GM21825 (cell line): ENCODE data around the gene CCNE1.
"Not testable (repeated sequence)": the region's sequence is repeated elsewhere in the genome, so short reads cannot be mapped to it uniquely, and the experiment has no call there.

Experiments
- ATAC-seq: cut with Tn5 transposase; IDR thresholded peaks from one replicate; pipeline ENCODE4 v1.9.1; 2021; ENCODE audit warnings: mild to moderate bottlenecking, moderate library complexity; ENCODE audit not compliant: unreplicated experiment

CCNE1 gene

DNA sequence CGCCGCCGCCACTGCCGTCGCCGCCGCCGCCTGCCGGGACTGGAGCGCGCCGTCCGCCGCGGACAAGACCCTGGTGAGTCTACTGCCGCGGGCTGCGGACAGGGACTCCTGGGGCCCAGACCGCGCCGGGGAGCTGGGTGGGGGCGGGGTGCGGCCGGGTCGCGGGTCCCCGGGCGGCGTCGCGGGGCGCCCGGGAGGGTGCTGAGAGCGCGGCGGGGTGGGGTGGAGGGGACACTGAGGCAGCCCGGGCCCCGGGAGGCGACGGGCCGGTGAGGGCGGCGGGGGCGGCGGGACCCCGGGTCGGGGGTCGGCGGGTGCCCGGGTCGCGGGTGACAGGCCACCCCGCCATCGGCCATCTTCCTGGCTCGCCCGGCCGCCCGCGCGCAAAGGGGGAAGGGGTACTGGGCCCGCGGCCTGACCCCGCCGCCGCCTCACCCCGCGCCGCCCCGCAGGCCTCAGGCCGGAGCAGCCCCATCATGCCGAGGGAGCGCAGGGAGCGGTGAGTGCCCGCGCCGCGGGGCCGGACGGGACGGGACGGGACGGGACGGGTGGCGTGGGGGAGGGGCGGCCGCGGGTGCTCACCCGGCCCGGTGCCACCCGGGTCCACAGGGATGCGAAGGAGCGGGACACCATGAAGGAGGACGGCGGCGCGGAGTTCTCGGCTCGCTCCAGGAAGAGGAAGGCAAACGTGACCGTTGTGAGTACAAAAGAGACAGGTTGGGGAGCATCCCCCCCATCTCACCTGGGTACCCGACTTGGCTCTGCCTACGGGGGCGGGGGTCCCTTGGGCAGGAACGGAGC is 489 bp downstream of the CCNE1 start:
- peak; percentile 11 for ATAC-seq

GRCh38 chr19:29812881-29813275 is 1.1 kb downstream of the CCNE1 start:
- ATAC-seq = no peak

DNA sequence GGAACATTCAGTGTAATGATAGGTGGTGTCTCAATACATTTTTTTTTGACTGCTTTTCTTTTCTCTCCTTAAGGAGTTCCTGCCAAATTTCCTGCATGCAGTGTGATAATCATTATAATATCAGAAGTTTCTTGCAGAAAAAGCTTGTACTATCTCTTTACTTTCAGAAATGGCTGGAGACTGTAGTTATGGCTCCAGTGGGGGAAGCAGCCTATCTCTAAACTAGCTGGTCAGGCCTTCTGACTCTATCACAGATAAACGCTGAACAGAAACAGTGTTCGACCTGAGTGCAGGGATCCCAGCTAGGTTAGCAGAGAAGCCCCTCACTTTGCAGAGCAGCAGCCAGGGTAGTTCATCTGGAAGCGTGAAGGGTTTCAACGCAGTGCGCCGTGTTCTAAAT is 1.9 kb downstream of the CCNE1 start:
- ATAC-seq = no peak

- no peak for ATAC-seq
These were observed 3.4 kb downstream of the CCNE1 start for GRCh38 chr19:29815231-29815630.

DNA sequence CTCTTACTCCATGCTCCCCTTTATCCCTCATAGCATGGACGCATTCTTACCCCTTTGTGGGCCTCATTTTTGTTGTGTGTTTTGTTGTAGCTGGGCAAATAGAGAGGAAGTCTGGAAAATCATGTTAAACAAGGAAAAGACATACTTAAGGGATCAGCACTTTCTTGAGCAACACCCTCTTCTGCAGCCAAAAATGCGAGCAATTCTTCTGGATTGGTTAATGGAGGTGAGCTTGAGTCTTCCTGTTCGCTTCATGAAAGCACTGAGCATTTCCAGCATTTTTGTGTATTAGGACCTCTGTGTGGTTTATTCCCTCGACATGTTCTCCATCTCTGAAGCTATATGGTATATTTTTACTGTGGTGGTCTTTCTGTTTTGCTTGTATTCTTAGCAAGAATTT is 5.5 kb downstream of the CCNE1 start:
- no peak for ATAC-seq

- ATAC-seq = no peak
These were observed 7.5 kb downstream of the CCNE1 start for GRCh38 chr19:29819300-29819699.

DNA sequence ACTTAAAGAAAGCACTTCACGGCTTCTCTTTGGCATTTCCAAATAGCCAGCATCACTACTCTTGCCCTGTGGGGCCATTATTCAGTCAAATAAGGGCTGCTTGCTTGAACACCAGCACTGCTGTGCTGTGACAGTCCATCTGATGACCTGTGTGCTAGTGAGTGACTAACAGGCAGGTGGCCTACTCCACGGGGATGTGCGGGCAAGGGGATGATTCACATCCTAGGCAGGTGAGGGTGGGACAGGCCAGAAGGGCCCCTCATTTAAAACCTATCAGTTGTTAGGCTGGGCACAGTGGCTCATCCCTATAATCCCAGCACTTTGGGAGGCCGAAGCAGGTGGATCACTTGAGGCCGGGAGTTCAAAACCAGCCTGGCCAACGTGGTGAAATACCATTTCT is 8.2 kb downstream of the CCNE1 start:
- no peak for ATAC-seq

DNA sequence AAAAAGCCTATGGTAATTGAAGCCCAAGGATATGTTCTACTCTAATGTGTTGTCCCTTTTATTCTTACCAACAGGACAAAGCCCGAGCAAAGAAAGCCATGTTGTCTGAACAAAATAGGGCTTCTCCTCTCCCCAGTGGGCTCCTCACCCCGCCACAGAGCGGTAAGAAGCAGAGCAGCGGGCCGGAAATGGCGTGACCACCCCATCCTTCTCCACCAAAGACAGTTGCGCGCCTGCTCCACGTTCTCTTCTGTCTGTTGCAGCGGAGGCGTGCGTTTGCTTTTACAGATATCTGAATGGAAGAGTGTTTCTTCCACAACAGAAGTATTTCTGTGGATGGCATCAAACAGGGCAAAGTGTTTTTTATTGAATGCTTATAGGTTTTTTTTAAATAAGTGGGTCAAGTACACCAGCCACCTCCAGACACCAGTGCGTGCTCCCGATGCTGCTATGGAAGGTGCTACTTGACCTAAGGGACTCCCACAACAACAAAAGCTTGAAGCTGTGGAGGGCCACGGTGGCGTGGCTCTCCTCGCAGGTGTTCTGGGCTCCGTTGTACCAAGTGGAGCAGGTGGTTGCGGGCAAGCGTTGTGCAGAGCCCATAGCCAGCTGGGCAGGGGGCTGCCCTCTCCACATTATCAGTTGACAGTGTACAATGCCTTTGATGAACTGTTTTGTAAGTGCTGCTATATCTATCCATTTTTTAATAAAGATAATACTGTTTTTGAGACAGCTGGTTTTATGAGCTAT is 12.0 kb downstream of the CCNE1 start:
- ATAC-seq = no peak

GRCh38 chr19:29825263-29825662 is 13.5 kb downstream of the CCNE1 start:
- not testable (repeated sequence) for ATAC-seq

GRCh38 chr19:29831041-29831548 is 19.3 kb downstream of the CCNE1 start:
- ATAC-seq = no peak

DNA sequence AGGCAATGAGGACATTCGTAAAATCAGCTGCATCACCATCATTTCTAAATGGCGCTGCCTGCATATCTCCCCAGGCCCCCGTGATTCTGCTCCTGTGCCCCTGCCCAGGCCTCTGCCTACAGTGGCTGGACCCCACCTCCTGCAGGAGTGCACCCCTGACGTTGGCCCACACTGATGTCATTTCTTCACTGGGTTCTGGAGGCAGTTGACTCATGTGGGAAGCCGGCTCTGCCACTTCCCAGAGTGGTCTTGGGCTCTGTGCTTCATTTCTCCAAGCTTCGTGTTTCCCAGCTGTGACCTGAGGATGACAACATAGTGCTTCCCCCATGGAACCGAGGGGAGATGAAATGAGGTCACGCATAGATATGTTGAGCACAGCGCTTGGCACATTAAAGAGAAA is 19.9 kb downstream of the CCNE1 start:
- no peak for ATAC-seq

- ATAC-seq = no peak
These were observed 21.0 kb downstream of the CCNE1 start for GRCh38 chr19:29832801-29833200.

GRCh38 chr19:29833614-29834261 is 21.9 kb downstream of the CCNE1 start:
- no peak for ATAC-seq

- no peak for ATAC-seq
These were observed 23.4 kb downstream of the CCNE1 start for GRCh38 chr19:29834991-29835846.

DNA sequence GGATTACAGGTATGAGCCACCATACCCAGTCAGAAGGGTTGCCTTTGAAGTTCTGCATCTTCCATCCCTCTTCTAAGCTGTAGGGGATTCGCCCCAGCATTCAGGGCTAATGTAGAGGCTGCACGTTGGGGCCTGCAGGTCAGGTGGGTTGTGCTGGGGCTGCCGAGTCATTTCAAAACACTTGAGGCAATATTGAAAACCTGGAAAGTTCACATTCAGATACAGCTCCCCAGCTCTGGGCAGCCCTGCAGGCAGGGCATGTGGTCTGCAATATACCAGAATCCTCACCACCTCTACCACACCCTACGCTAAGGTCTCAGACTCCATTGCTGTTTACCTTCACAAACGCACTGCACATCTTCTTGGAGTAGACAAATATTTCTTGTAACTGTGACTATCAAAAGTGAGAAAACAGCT is 24.6 kb downstream of the CCNE1 start:
- peak; percentile 63 for ATAC-seq

DNA sequence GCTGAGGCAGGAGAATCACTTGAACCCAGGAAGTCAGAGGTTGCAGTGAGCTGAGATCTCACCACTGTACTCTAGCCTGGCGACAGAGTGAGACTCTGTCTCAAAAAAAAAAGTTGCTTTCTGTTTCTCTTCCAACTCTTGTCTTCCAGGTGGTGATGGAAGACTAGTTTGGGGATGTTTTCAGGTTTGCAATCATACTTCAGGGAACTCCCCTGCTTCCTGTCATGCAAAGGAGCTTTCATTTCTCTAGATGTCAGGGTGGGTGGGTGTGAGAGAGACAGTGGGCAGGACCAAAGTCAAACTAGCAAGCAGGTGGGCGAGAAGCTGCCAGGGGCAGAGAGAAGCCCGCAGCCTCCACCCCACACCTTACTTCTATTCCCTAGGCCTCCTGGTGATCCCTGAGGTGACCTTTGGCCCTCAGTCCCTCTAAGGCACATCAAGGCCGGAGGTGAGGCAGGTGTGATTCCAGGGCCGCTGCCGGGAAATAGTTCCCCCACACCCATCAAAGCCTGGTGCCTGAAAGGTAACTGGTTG is 25.7 kb downstream of the CCNE1 start:
- ATAC-seq = peak; percentile 62

GRCh38 chr19:29837996-29838395 is 26.2 kb downstream of the CCNE1 start:
- ATAC-seq = no peak

DNA sequence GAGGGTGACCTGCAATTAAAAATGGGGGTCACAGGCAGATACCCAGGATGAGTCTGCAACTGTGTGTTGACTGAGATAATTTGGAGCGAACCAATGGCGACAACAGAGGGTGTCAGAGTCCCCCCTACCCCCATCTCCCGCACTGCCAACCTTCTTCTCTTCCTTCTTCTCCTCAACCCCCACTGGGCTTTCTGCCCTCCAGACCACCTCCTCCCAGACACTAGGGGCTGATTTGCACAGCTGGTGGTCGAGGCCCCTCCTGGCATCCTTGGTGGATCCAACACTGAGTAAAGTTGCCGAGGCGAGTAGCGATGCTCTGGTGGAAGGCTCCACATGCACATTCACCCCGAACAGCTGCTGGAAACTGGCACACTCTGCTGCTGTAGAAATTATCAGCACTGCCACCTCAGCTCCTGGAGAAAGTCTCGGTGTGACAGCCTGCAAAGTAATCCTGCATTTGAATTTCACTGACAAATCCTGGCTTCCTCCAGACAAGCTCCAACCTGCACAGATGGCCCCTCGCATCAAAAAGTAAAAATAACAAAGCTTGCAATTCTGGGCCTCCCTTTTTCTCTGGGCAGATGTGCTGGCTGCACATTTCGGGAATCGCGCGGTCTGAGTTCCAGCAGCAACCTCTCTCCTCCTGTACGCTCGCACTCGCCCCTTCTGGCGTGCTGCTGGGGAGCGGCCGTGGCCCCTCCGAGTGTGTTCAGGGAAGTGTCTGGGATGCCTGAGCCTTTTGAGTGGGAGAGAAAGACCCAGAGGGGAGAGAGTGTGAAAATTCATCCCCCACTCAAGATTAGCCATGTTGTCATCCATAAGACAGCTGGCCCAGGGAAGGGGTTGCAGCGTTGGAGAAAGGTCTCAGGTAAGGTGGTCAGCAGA is 28.5 kb downstream of the CCNE1 start:
- ATAC-seq = no peak

DNA sequence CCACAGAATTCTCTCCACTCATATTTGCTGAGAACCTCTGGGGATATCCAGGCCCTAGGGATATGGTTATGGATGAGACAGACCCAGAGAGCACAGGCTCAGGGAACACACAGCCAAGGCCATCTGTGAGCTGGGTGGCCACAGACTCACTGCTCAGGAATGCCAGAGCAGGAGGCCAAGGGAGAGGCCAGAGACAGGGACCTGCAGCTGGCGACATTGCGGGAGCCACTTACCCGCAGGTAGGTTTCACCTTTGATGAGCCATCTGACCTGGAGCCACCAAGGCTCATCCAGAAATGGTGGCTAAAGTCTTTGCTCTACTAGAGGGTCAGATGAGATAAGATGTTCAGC is 29.4 kb downstream of the CCNE1 start:
- ATAC-seq = no peak
